Lower lobe of right lung (tissue), 2 donors: ENCODE measurements around the gene RTF2. TPM values are rescaled to one million over a fixed set of nuclear protein-coding genes. Genes with fewer than 3 reads are reported as not detected.
A peak's percentile ranks its signal among the peaks of the same experiment; 100 is the strongest.

Source experiments
- ATAC-seq, 2 donors: fragments of 200-7000 bp; cut with Tn5 transposase; one replicate each; pipeline ENCODE4 v1.9.1; 2020 to 2022; ENCODE audit warnings: mild to moderate bottlenecking in 2 of 2, moderate library complexity in 2 of 2
- DNase-seq: peaks from one replicate; pipeline ENCODE4 v3.0.0-alpha.2; 2020
- H3K27ac ChIP-seq: fragments of 200-600 bp; one replicate; pipeline ENCODE4 v1.8.0; 2022
- H3K27me3 ChIP-seq: fragments of 200-600 bp; one replicate; pipeline ENCODE4 v1.8.0; 2022; ENCODE audit warnings: low read depth
- H3K36me3 ChIP-seq: fragments of 200-600 bp; one replicate; pipeline ENCODE4 v1.8.0; 2022; ENCODE audit warnings: mild to moderate bottlenecking
- H3K4me1 ChIP-seq: fragments of 200-600 bp; one replicate; pipeline ENCODE4 v1.8.0; 2022
- H3K4me3 ChIP-seq: fragments of 200-600 bp; one replicate; pipeline ENCODE4 v1.8.0; 2022; ENCODE audit warnings: mild to moderate bottlenecking
- H3K9me3 ChIP-seq: fragments of 200-600 bp; one replicate; pipeline ENCODE4 v1.8.0; 2022
- intact Hi-C: fragments of 100-400 bp; cut with DNase I; formaldehyde crosslinking; loops from one replicate; pipeline ENCODE4 v1.11.0; 2022
- total RNA-seq: library from RNA; stranded (reverse); fragmentation: NEBNext Ultra II Directional; extraction: Animal tissue kit (Norgen Biotek cat#: 25700); gene quantifications from one replicate; pipeline ENCODE4 v1.2.1, GENCODE V29; 2021
- TF ChIP-seq, protein P1 (sequence below): fragments of 200-600 bp; IDR thresholded peaks from one replicate; pipeline ENCODE4 v1.8.0; 2022; ENCODE audit warnings: antibody characterized with exemption, mild to moderate bottlenecking
- donor health status: DM: no; HTN: yes; CAD: no; lungs with severe emphysema.

Gene RTF2
- total RNA-seq, 1 donor from 2014 or later: 68.6 TPM

DNA sequence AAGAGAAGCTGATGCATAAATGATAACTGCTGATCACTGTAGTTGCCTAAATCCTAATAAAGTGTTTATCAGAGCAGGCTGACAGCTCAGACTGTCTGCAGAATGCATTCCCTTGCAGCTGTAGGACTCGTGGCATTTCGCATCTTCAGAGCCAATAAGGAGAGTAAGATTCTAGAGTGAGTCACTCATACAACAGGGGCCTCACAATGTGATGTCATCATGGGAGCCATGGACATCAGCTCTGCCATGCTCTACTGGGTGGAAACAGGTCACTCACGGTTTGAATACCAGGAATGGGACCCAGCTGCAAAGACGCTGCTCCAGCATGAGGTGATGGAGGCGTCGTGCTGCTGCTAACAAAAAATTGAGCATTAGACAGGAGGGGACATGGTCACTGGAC is 72.0 kb downstream of the RTF2 start:
- no peak overlapping the region for H3K4me3 ChIP-seq
- no peaks in the 10 kb centered on the region for H3K36me3 ChIP-seq
- no peaks in the 10 kb centered on the region for H3K27me3 ChIP-seq
- ATAC-seq (no peak), DNase-seq (no peak)
- TF ChIP-seq, protein P1, sequence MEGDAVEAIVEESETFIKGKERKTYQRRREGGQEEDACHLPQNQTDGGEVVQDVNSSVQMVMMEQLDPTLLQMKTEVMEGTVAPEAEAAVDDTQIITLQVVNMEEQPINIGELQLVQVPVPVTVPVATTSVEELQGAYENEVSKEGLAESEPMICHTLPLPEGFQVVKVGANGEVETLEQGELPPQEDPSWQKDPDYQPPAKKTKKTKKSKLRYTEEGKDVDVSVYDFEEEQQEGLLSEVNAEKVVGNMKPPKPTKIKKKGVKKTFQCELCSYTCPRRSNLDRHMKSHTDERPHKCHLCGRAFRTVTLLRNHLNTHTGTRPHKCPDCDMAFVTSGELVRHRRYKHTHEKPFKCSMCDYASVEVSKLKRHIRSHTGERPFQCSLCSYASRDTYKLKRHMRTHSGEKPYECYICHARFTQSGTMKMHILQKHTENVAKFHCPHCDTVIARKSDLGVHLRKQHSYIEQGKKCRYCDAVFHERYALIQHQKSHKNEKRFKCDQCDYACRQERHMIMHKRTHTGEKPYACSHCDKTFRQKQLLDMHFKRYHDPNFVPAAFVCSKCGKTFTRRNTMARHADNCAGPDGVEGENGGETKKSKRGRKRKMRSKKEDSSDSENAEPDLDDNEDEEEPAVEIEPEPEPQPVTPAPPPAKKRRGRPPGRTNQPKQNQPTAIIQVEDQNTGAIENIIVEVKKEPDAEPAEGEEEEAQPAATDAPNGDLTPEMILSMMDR: no peak
- no peak overlapping the region for H3K27ac ChIP-seq
- no peaks in the 10 kb centered on the region for H3K9me3 ChIP-seq
- intact Hi-C loops: no loop called here
- H3K4me1 ChIP-seq: no peaks in the 10 kb centered on the region

DNA sequence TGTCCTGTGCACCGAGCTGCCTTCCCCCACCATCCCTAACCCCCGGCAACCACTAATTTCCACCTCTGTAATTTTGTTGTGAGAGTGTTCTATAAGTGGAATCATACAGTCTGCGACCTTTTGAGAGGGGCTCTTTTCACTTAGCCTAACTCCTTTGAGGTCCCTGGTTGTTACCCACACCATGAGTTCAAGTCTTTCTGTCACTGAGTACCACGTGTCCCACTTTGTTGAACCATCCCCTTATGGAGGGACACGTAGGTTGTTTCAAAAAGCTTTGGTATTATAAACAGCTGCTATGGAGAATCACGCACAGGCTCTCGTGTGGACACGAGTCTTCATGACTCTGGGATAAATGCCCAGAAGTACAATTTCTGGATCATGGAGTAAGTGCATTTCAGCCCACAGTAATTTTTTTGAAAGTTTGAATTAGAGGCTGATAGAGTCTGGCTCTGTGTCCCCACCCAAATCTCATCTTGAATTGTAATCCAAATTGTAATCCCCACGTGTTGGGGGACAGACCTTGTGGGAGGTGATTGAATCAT is 74.1 kb downstream of the RTF2 start:
- no peaks in the 10 kb centered on the region for H3K27me3 ChIP-seq
- no peaks in the 10 kb centered on the region for H3K9me3 ChIP-seq
- H3K27ac ChIP-seq: no peak overlapping the region
- ATAC-seq: no peak
- DNase-seq: no peak
- H3K4me3 ChIP-seq: no peak overlapping the region
- H3K36me3 ChIP-seq: no peaks in the 10 kb centered on the region
- H3K4me1 ChIP-seq: no peaks in the 10 kb centered on the region
- TF ChIP-seq, protein P1: no peak
- intact Hi-C loops: no loop called here

DNA sequence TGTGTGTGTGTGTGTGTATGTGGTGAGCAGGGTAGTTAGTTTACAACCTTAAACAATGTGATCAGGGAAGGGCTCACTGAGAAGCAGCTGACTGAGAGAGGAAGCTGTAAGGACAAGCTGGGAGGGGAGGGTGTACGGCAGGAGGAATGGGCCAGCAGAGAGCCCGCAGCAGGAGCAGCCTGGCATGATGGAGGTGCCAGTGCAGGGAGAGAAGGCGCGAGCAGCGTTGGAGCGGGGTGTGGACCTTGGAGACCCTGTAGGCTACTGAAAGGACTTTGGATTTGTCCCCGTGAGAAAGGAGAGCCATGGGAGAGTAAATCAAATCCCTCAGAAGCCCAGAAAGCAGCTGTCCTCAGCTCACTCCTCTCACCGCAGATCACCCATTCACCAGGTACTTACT is 83.1 kb downstream of the RTF2 start:
- H3K4me1 ChIP-seq: peaks cover 6% of the 10 kb centered on the region
- no peaks in the 10 kb centered on the region for H3K36me3 ChIP-seq
- ATAC-seq (no peak), DNase-seq (no peak)
- H3K27me3 ChIP-seq: no peaks in the 10 kb centered on the region
- TF ChIP-seq, protein P1: no peak
- H3K4me3 ChIP-seq: no peak overlapping the region
- H3K27ac ChIP-seq: no peak overlapping the region
- intact Hi-C loops: loop anchor here (10.0 kb wide), 1 partner anchor 423 kb away; no protein-coding TSS in a partner anchor
- no peaks in the 10 kb centered on the region for H3K9me3 ChIP-seq

DNA sequence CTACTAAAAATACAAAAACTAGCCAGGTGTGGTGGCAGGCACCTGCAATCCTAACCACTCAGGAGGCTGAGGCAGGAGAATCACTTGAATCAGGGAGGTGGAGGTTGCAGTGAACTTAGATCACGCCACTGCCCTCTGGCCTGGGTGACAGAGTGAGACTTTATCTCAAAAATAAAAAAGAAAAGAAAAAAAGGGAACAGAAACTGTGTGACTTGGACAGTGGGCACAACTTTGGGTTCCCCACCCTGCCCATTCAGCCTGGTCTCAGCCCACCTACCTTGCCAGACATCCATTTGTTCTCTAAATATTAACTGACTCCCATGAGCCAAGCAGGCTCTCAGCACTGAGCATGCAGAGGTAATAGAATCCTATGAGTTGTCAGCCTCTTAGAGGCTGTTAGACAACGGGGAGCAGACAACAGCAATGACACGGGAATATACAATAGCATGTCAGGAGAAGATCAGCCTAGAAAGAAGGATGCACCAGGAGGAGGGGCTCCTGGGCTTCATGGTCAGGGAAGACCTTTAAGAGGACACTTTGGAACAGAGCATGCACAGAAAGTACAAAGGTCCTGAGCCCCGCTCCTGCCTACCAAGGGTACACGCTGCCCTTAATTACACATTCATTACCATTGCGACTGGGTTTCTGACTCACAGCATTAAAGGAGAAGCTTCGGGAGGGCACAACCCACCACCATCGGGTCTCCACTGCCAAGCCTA is 84.6 kb downstream of the RTF2 start:
- no peak overlapping the region for H3K27ac ChIP-seq
- intact Hi-C loops: loop anchor here (10.0 kb wide), 1 partner anchor 422 kb away; no protein-coding TSS in a partner anchor
- TF ChIP-seq, protein P1: no peak
- ATAC-seq (no peak), DNase-seq (no peak)
- H3K36me3 ChIP-seq: no peaks in the 10 kb centered on the region
- H3K4me3 ChIP-seq: no peak overlapping the region
- H3K9me3 ChIP-seq: no peaks in the 10 kb centered on the region
- no peaks in the 10 kb centered on the region for H3K27me3 ChIP-seq
- H3K4me1 ChIP-seq: peaks cover 6% of the 10 kb centered on the region

DNA sequence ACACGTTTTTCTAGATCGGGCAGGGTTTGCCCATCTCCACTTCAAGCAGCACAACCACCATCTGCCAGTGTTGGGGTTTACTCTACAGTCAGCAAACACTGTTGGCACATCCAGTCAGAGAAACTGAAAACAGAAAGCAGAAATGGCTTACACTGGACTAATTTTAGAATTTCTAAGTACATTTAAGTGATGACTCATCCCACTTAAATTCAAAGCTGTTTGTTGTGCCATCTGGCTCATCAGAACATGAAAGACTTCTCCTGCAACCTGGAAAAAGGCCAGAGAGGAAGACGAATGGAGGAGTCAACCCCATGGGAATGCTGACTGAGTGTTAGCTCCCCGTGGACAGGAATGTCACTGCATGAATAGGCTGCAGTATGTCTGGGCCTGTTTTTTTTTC is 86.4 kb downstream of the RTF2 start:
- TF ChIP-seq, protein P1: no peak
- H3K27ac ChIP-seq: no peak overlapping the region
- DNase-seq (no peak), ATAC-seq (peak; percentile 64 to 79)
- H3K4me3 ChIP-seq: no peak overlapping the region
- no peaks in the 10 kb centered on the region for H3K9me3 ChIP-seq
- intact Hi-C loops: loop anchor here (10.0 kb wide), 1 partner anchor 420 kb away; no protein-coding TSS in a partner anchor
- H3K4me1 ChIP-seq: peaks cover 6% of the 10 kb centered on the region
- no peaks in the 10 kb centered on the region for H3K27me3 ChIP-seq
- no peaks in the 10 kb centered on the region for H3K36me3 ChIP-seq
